Duodenal mucosa (tissue), 2 donors: ENCODE data around the gene ABI3BP.

Experiments
- H3K27ac ChIP-seq: one replicate; pipeline ENCODE4 v1.7.0; 2013; ENCODE audit warnings: low read depth, low read length
- H3K27me3 ChIP-seq, 2 donors: one replicate each; pipeline ENCODE4 v1.7.0; 2013; ENCODE audit warnings: low read length in 2 of 2, control low read depth in 1 of 2; ENCODE audit not compliant: insufficient read depth in 2 of 2, control insufficient read depth in 1 of 2
- H3K36me3 ChIP-seq, 2 donors: one replicate each; pipeline ENCODE4 v1.7.0; 2013; ENCODE audit warnings: low read length in 2 of 2, control low read depth in 1 of 2; ENCODE audit not compliant: insufficient read depth in 2 of 2, control insufficient read depth in 1 of 2
- H3K4me1 ChIP-seq, 2 donors: one replicate each; pipeline ENCODE4 v1.7.0; 2013; ENCODE audit warnings: low read length in 2 of 2, control low read depth in 1 of 2; ENCODE audit not compliant: insufficient read depth in 2 of 2, control insufficient read depth in 1 of 2
- H3K4me3 ChIP-seq, 2 donors: one replicate each; pipeline ENCODE4 v1.7.0; 2013; ENCODE audit warnings: low read length in 2 of 2, low read depth in 1 of 2
- H3K9ac ChIP-seq, 2 donors: one replicate each; pipeline ENCODE4 v1.7.0; 2013; ENCODE audit warnings: low read length in 2 of 2, low read depth in 1 of 2
- H3K9me3 ChIP-seq, 2 donors: one replicate each; pipeline ENCODE4 v1.7.0; 2013; ENCODE audit warnings: low read length in 2 of 2, control low read depth in 1 of 2; ENCODE audit not compliant: control insufficient read depth in 1 of 2

ABI3BP gene

DNA sequence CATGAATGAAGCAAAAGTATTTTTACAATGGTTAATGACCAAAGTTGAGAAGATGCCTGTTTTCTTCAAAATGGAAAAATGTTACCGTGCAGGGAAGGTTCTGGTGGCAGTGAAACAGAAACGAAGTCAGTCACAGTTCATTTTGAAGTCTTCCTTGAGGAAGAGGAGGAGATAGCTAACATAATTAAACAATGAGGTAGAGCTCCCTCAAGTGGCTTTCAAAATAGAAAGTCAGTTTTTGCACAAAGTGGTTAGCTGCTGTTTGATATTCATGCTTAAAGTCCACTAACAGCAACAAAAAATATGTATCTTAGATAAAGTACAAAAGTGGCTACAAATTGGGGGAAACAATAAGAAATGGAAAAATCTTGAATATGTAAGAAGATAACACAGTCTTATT lies 196.7 kb downstream of the ABI3BP start:
- H3K4me3 ChIP-seq, result peak overlapping the region; percentile 17 to 24

DNA sequence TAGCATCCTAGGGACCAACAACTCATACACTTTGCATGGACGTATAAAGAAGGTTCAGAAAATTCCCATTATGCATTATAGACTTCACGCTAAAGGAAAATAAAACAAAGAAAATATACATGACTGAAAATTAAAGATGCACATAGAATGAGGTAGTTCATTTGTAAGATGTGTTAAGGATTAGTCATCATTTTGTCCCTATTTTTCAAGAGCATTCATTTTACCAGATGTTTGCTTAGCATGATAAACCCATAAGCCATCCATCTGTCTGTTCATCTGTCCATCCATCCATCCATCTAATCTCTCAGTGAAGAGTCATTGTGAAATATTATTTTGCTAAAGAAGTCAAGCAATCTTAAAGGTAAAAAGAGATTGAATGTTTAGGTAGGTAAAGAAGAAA lies 203.6 kb downstream of the ABI3BP start:
- Histone ChIP-seq H3K4me1 (no peaks in the 10 kb centered on the region), H3K9ac (no peak overlapping the region), H3K4me3 (no peak overlapping the region), H3K27ac (no peak overlapping the region), H3K36me3 (no peaks in the 10 kb centered on the region), H3K9me3 (no peaks in the 10 kb centered on the region), H3K27me3 (no peaks in the 10 kb centered on the region)

More for the DNA sequence above, 196.7 kb downstream of the ABI3BP start:
- Histone ChIP-seq H3K27me3 (no peaks in the 10 kb centered on the region), H3K4me1 (no peaks in the 10 kb centered on the region), H3K36me3 (no peaks in the 10 kb centered on the region), H3K27ac (no peak overlapping the region), H3K9me3 (no peaks in the 10 kb centered on the region), H3K9ac (no peak overlapping the region)

DNA sequence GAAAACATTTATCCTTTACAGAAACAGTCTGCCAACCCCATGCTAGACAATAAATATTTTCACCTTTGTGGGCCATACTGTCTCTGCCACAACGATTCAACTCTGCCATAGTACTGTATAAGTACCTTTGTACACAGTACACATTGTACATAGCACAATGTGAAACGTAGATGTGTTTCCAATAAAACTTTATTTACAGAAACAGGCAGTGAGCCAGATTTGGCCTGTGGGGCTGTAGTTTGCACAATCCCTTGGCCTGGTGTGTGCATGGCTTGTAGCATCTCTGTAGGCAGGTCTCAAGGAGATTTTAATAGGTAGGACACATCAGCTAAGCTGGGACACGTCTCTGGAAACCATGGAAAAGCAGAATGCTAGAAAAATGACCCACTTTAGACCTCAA lies 209.6 kb downstream of the ABI3BP start:
- H3K9ac ChIP-seq, result no peak overlapping the region
- H3K4me1 ChIP-seq, result no peaks in the 10 kb centered on the region
- no peak overlapping the region for H3K4me3 ChIP-seq
- H3K36me3 ChIP-seq, result no peaks in the 10 kb centered on the region
- H3K27ac ChIP-seq, result no peak overlapping the region
- no peaks in the 10 kb centered on the region for H3K27me3 ChIP-seq
- H3K9me3 ChIP-seq, result no peaks in the 10 kb centered on the region

DNA sequence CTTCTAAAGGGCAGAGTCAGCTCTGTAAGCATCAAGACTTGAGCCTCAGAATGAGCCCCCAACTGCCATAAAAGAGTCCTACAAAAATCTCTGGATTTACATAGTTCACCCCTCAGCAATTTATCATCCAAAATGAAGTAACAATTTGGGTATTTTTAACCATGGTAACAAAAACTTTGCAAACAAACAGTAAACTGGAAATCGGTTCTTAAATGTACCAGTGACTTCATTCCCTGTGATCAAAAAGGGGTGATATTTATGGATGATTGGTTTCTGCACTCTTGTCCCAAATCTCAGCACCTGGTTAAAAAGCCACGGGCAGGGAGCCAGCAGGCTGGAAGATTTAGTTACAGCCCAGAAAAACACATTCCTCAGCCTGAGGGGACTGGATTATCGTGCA lies 210.3 kb downstream of the ABI3BP start:
- H3K9me3 ChIP-seq, result no peaks in the 10 kb centered on the region
- no peaks in the 10 kb centered on the region for H3K36me3 ChIP-seq
- no peaks in the 10 kb centered on the region for H3K4me1 ChIP-seq
- H3K27ac ChIP-seq, result no peak overlapping the region
- no peak overlapping the region for H3K4me3 ChIP-seq
- no peaks in the 10 kb centered on the region for H3K27me3 ChIP-seq
- no peak overlapping the region for H3K9ac ChIP-seq

DNA sequence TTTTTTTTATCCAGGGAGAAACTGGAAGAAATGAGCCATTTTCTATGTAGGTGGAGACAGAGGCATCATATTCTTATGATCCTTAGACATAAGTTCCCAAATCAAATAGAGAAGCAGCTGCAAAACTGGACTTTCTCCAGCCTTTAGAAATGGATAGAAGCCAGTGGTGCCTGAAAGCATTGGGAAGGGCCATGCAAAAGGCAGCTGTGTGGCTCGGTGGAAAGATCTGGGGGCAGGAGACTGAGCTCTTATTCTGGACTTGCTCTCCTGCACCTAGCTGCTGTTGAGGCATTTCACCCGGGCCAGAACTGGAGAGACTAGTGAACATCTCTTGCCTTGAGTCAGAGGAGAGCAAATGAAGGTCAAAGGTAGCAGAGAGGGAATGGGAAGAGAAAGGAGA lies 210.9 kb downstream of the ABI3BP start:
- no peaks in the 10 kb centered on the region for H3K27me3 ChIP-seq
- H3K9me3 ChIP-seq, result no peaks in the 10 kb centered on the region
- H3K27ac ChIP-seq, result no peak overlapping the region
- no peak overlapping the region for H3K4me3 ChIP-seq
- no peaks in the 10 kb centered on the region for H3K36me3 ChIP-seq
- H3K9ac ChIP-seq, result no peak overlapping the region
- no peaks in the 10 kb centered on the region for H3K4me1 ChIP-seq

DNA sequence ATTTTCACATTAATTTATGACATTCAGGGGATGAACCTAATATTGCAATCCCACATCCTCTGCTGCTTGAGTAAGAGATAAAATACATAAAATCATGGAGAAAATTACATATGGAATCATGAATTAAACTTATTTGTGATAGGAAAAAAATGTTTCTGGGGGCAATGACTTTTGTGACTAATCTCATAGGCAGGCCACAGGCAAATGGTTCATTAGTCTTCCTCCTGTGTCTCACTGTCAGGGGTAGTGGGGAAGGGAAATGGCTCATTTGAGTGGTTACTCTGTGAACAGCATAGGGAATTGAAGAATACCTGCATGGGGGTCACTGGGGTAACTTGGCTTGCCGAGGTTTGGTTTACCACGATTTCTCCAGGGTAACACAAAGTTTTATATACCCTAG lies 211.9 kb downstream of the ABI3BP start:
- Histone ChIP-seq H3K27me3 (no peaks in the 10 kb centered on the region), H3K9ac (no peak overlapping the region), H3K27ac (no peak overlapping the region), H3K4me1 (no peaks in the 10 kb centered on the region), H3K9me3 (no peaks in the 10 kb centered on the region), H3K36me3 (no peaks in the 10 kb centered on the region), H3K4me3 (no peak overlapping the region)

DNA sequence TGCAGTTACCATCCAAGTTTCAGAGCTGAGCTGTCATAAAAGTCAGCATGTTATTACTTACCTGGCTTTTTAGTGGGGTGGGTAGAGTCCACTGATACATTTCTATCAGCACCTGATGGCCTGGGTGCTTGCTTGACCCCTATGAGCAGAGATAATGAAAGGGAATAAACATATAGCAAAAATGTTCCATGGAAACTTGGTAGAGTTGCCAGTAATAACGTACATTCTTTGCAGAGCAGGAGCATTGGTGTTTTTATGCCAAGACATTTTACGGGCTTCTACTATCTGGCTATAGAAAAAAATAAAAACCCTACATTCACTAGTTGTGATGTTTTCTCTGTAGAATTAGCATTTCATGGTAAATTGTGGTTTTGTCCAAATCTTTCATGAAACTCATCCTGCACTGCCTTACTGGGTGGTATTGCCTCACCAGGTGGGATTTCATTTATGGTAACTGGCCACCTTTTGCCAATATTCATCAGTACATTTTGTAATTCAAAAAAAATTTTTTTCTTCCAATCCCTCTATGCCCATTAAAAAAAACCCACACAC lies 213.1 kb downstream of the ABI3BP start:
- no peaks in the 10 kb centered on the region for H3K9me3 ChIP-seq
- H3K4me1 ChIP-seq, result no peaks in the 10 kb centered on the region
- H3K36me3 ChIP-seq, result no peaks in the 10 kb centered on the region
- H3K4me3 ChIP-seq, result no peak overlapping the region
- H3K27me3 ChIP-seq, result no peaks in the 10 kb centered on the region
- H3K9ac ChIP-seq, result no peak overlapping the region
- no peak overlapping the region for H3K27ac ChIP-seq

DNA sequence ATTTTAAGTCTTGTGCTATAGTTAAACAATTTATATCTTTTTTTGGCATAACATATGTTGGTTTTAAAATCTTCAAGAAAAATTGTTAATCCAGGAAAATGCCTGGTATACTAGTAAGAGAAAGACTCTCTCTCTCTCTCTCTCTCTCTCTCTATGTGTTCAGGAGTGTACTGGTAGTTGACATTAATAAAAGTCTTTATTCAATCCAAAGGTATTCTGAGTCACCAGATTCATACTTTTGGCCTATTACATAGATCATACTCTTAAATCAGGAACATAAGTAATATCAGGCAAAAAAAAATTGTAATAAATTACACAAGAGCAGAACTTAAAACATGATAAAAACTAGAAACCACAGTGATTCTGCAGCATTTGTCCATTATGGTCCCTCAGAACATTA lies 213.7 kb downstream of the ABI3BP start:
- no peak overlapping the region for H3K4me3 ChIP-seq
- no peaks in the 10 kb centered on the region for H3K27me3 ChIP-seq
- no peak overlapping the region for H3K9ac ChIP-seq

DNA sequence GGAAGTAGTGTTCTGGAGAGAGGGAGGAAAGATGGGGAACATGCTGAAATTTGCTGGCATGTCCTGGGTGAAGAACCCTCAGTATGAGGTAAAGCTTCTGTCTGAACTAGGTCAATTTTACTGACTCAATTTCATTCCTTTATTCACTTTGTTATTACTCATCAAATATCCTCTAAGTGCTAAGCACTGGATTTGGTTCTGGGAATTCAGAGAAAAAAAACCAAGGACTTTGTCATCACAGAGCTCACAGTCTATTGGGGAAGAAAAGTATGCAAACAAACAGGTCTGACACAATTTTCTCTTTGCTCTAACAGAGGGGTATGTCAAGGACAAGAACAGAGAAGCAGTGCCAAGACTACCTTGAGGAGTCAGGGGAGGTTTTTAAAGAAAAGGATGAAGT lies 215.9 kb downstream of the ABI3BP start:
- Histone ChIP-seq H3K4me3 (no peak overlapping the region), H3K9ac (no peak overlapping the region), H3K27me3 (no peaks in the 10 kb centered on the region), H3K9me3 (no peaks in the 10 kb centered on the region), H3K4me1 (no peaks in the 10 kb centered on the region), H3K27ac (no peak overlapping the region), H3K36me3 (no peaks in the 10 kb centered on the region)

More for the DNA sequence above, 213.7 kb downstream of the ABI3BP start:
- Histone ChIP-seq H3K36me3 (no peaks in the 10 kb centered on the region), H3K9me3 (no peaks in the 10 kb centered on the region), H3K27ac (no peak overlapping the region), H3K4me1 (no peaks in the 10 kb centered on the region)

DNA sequence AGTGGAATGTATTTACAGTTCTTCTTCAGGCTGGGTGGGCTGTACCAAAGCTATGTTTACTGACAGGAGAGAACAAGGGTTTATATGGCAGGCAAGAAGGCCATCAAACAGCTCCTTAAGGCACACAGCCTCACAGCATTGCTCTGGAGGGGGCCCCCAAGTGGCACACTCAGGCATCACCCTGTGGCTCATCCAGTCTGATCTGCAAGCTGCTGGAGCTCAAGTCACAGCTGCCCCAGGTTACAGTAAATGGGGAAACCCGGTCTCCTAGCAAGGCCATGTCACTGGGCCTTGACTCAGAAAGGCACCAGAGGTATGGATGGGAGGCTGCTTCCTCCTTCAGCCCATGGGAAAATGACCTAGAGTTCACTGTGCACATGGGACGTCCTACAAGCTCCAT lies 216.5 kb downstream of the ABI3BP start:
- no peaks in the 10 kb centered on the region for H3K27me3 ChIP-seq
- no peaks in the 10 kb centered on the region for H3K36me3 ChIP-seq
- no peak overlapping the region for H3K27ac ChIP-seq
- H3K9me3 ChIP-seq, result no peaks in the 10 kb centered on the region
- H3K9ac ChIP-seq, result no peak overlapping the region
- no peaks in the 10 kb centered on the region for H3K4me1 ChIP-seq
- no peak overlapping the region for H3K4me3 ChIP-seq
